HG03520 (cell line): ENCODE data around the gene IL7R.
"Not testable (repeated sequence)": the region's sequence is repeated elsewhere in the genome, so short reads cannot be mapped to it uniquely, and the experiment has no call there.

ENCODE experiments used
- ATAC-seq: cut with Tn5 transposase; IDR thresholded peaks from one replicate; pipeline ENCODE4 v1.9.1; 2021; ENCODE audit warnings: mild to moderate bottlenecking, moderate library complexity; ENCODE audit not compliant: unreplicated experiment

Gene IL7R

GRCh38 chr5:35870605-35871004 lies 13.9 kb downstream of the IL7R start:
- no peak for ATAC-seq

- ATAC-seq = no peak
Measured at GRCh38 chr5:35876454-35876853, 19.8 kb downstream of the IL7R start.

- ATAC-seq = no peak
Measured at GRCh38 chr5:35876922-35877321, 20.2 kb downstream of the IL7R start.

GRCh38 chr5:35877655-35878054 lies 21.0 kb downstream of the IL7R start:
- no peak for ATAC-seq

- no peak for ATAC-seq
Measured at GRCh38 chr5:35878079-35878478, 21.4 kb downstream of the IL7R start.

- ATAC-seq = no peak
Measured at GRCh38 chr5:35879096-35879495, 22.4 kb downstream of the IL7R start.

GRCh38 chr5:35879649-35880048 lies 23.0 kb downstream of the IL7R start:
- ATAC-seq = no peak

GRCh38 chr5:35880156-35880555 lies 23.5 kb downstream of the IL7R start:
- ATAC-seq = no peak

GRCh38 chr5:35881758-35882157 lies 25.1 kb downstream of the IL7R start:
- no peak for ATAC-seq

- ATAC-seq = peak; percentile 56
Measured at GRCh38 chr5:35884191-35884769, 27.6 kb downstream of the IL7R start.

- ATAC-seq = peak; percentile 8
Measured at GRCh38 chr5:35884773-35885172, 28.1 kb downstream of the IL7R start.

GRCh38 chr5:35886381-35886780 lies 29.7 kb downstream of the IL7R start:
- no peak for ATAC-seq

- ATAC-seq = no peak
Measured at GRCh38 chr5:35887321-35888100, 30.8 kb downstream of the IL7R start.

- no peak for ATAC-seq
Measured at GRCh38 chr5:35890021-35891020, 33.6 kb downstream of the IL7R start.

GRCh38 chr5:35892799-35893198 lies 36.1 kb downstream of the IL7R start:
- ATAC-seq = not testable (repeated sequence)

- no peak for ATAC-seq
Measured at GRCh38 chr5:35894131-35894530, 37.4 kb downstream of the IL7R start.

- ATAC-seq = no peak
Measured at GRCh38 chr5:35898952-35899660, 42.4 kb downstream of the IL7R start.

GRCh38 chr5:35899800-35900199 lies 43.1 kb downstream of the IL7R start:
- ATAC-seq = no peak

- ATAC-seq = no peak
Measured at GRCh38 chr5:35900972-35901695, 44.4 kb downstream of the IL7R start.

GRCh38 chr5:35902046-35902672 lies 45.5 kb downstream of the IL7R start:
- ATAC-seq = peak; percentile 71
